Forelimb muscle (tissue), 1 donor: ENCODE measurements around the gene RCAN2. TPM values are rescaled to one million over a fixed set of nuclear protein-coding genes. Genes with fewer than 3 reads are reported as not detected.

Experiments
- polyA plus RNA-seq: library from polyadenylated mRNA; unstranded; fragments of 120-200 nt; gene quantifications from one replicate; pipeline ENCODE4 v1.2.1, GENCODE V29; 2013; ENCODE audit not compliant: insufficient read length

Gene RCAN2
- polyA plus RNA-seq, 1 donor, result 4.7 TPM

Other genes starting within 250 kb of the RCAN2 start
- 1.3 TPM for gene CYP39A1, start 161.4 kb upstream of the RCAN2 start, polyA plus RNA-seq
- gene SLC25A27, start 161.5 kb upstream of the RCAN2 start, polyA plus RNA-seq, result 22.4 TPM
- 0.90 TPM for gene TDRD6, start 196.4 kb upstream of the RCAN2 start, polyA plus RNA-seq
- 0.35 TPM for gene PLA2G7, start 243.9 kb upstream of the RCAN2 start, polyA plus RNA-seq